OCI-LY1 (cell line): ENCODE results near the gene MOB1B.

Experiments
- H2AFZ ChIP-seq: fragments of 200-600 bp; sonication (generic), shearing (Covaris generic); 2 replicates; pipeline ENCODE4 v1.6.0; 2014; ENCODE audit warnings: antibody characterized with exemption, mild to moderate bottlenecking, low read length
- H3F3A ChIP-seq: fragments of 200-600 bp; sonication (generic), shearing (Covaris generic); 2 replicates; pipeline ENCODE4 v1.6.0; 2014; ENCODE audit warnings: mild to moderate bottlenecking, antibody characterized with exemption, low read length, moderate library complexity; ENCODE audit not compliant: insufficient read depth
- H3K27ac ChIP-seq: fragments of 200-600 bp; sonication (generic); 2 replicates; pipeline ENCODE4 v1.5.1; 2014; ENCODE audit warnings: low read length, mixed run types, mild to moderate bottlenecking, low read depth; ENCODE audit not compliant: poor library complexity, severe bottlenecking
- H3K27me3 ChIP-seq: fragments of 200-600 bp; sonication (generic); 2 replicates; pipeline ENCODE4 v1.6.0; 2014; ENCODE audit warnings: antibody characterized with exemption, mild to moderate bottlenecking, low read length, moderate library complexity; ENCODE audit not compliant: insufficient read depth
- H3K36me3 ChIP-seq: fragments of 200-600 bp; sonication (generic); 2 replicates; pipeline ENCODE4 v1.6.1; 2014; ENCODE audit warnings: mild to moderate bottlenecking, antibody characterized with exemption, low read length, moderate library complexity, mixed read lengths; ENCODE audit not compliant: insufficient read depth
- H3K4me1 ChIP-seq: fragments of 200-600 bp; sonication (generic); 2 replicates; pipeline ENCODE4 v1.5.1; 2014; ENCODE audit warnings: mild to moderate bottlenecking, low read length, moderate library complexity; ENCODE audit not compliant: insufficient read depth, severe bottlenecking
- H3K4me2 ChIP-seq: fragments of 200-600 bp; sonication (generic), shearing (Covaris generic); 2 replicates; pipeline ENCODE4 v1.6.1; 2014; ENCODE audit warnings: low read length
- H3K4me3 ChIP-seq: fragments of 200-600 bp; sonication (generic); 2 replicates; pipeline ENCODE4 v1.5.1; 2014; ENCODE audit warnings: low read length, low read depth, mild to moderate bottlenecking, mixed read lengths; ENCODE audit not compliant: poor library complexity, severe bottlenecking
- H3K79me2 ChIP-seq: fragments of 200-600 bp; shearing (Covaris generic); 2 replicates; pipeline ENCODE4 v1.6.1; 2016; ENCODE audit warnings: mixed run types, low read length, mixed read lengths; ENCODE audit not compliant: insufficient read depth
- H3K9ac ChIP-seq: fragments of 200-600 bp; sonication (generic), shearing (Covaris generic); 2 replicates; pipeline ENCODE4 v1.6.1; 2014; ENCODE audit warnings: mild to moderate bottlenecking, low read length, mixed read lengths
- H3K9me2 ChIP-seq: fragments of 200-600 bp; sonication (generic), shearing (Covaris generic); 2 replicates; pipeline ENCODE4 v1.6.1; 2014; ENCODE audit warnings: low read depth, mild to moderate bottlenecking, low read length, mixed read lengths
- H3K9me3 ChIP-seq: fragments of 200-600 bp; shearing (Covaris generic); 2 replicates; pipeline ENCODE4 v1.6.1; 2014; ENCODE audit warnings: low read length, mixed read lengths
- H4K20me1 ChIP-seq: fragments of 200-600 bp; sonication (generic), shearing (Covaris generic); 2 replicates; pipeline ENCODE4 v1.6.0; 2016; ENCODE audit warnings: mild to moderate bottlenecking, low read length; ENCODE audit not compliant: insufficient read depth
- EZH2 ChIP-seq: fragments of 200-600 bp; sonication (generic), shearing (Covaris generic); IDR thresholded peaks from 2 replicates; pipeline ENCODE4 v1.8.0; 2017; ENCODE audit warnings: borderline replicate concordance, mixed run types, mild to moderate bottlenecking, antibody characterized with exemption, low read length, moderate library complexity, mixed read lengths
- TF ChIP-seq, protein P1 (sequence below): fragments of 200-600 bp; sonication (generic), shearing (Covaris generic); IDR thresholded peaks from 2 replicates; pipeline ENCODE4 v1.5.1; 2017; ENCODE audit warnings: mild to moderate bottlenecking, antibody characterized with exemption, low read length, moderate library complexity, mixed read lengths

Gene MOB1B

GRCh38 chr4:70902577-70903290 is 565 bp downstream of the MOB1B start:
- H3F3A ChIP-seq = no peaks in the 10 kb centered on the region
- peak overlapping the region; percentile 42 for H3K27ac ChIP-seq
- no peaks in the 10 kb centered on the region for H3K9me3 ChIP-seq
- peaks cover 52% of the 10 kb centered on the region for H3K79me2 ChIP-seq
- peaks cover 20% of the 10 kb centered on the region; the same call in 1 of the 2 replicates for H3K36me3 ChIP-seq
- no peak for TF ChIP-seq EZH2
- TF ChIP-seq, protein P1, sequence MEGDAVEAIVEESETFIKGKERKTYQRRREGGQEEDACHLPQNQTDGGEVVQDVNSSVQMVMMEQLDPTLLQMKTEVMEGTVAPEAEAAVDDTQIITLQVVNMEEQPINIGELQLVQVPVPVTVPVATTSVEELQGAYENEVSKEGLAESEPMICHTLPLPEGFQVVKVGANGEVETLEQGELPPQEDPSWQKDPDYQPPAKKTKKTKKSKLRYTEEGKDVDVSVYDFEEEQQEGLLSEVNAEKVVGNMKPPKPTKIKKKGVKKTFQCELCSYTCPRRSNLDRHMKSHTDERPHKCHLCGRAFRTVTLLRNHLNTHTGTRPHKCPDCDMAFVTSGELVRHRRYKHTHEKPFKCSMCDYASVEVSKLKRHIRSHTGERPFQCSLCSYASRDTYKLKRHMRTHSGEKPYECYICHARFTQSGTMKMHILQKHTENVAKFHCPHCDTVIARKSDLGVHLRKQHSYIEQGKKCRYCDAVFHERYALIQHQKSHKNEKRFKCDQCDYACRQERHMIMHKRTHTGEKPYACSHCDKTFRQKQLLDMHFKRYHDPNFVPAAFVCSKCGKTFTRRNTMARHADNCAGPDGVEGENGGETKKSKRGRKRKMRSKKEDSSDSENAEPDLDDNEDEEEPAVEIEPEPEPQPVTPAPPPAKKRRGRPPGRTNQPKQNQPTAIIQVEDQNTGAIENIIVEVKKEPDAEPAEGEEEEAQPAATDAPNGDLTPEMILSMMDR = no peak
- H4K20me1 ChIP-seq = no peaks in the 10 kb centered on the region
- no peaks in the 10 kb centered on the region for H3K9me2 ChIP-seq
- H3K4me1 ChIP-seq = peaks cover 53% of the 10 kb centered on the region
- H3K9ac ChIP-seq = peak overlapping the region; percentile 82
- H3K27me3 ChIP-seq = no peaks in the 10 kb centered on the region
- no peak overlapping the region for H2AFZ ChIP-seq
- peak overlapping the region; percentile 91 for H3K4me3 ChIP-seq
- H3K4me2 ChIP-seq = peak overlapping the region; percentile 94

GRCh38 chr4:70903291-70903603 is 1.1 kb downstream of the MOB1B start:
- Histone ChIP-seq H3K27me3 (no peaks in the 10 kb centered on the region), H4K20me1 (no peaks in the 10 kb centered on the region), H3K4me3 (peak overlapping the region; percentile 91), H3K4me1 (peaks cover 53% of the 10 kb centered on the region), H3K36me3 (peaks cover 20% of the 10 kb centered on the region; the same call in 1 of the 2 replicates), H3K27ac (peak overlapping the region; percentile 42), H3F3A (no peaks in the 10 kb centered on the region), H2AFZ (no peak overlapping the region), H3K4me2 (peak overlapping the region; percentile 94), H3K79me2 (peaks cover 53% of the 10 kb centered on the region), H3K9me2 (no peaks in the 10 kb centered on the region), H3K9ac (peak overlapping the region; percentile 82), H3K9me3 (no peaks in the 10 kb centered on the region)
- no peak for TF ChIP-seq EZH2
- TF ChIP-seq, protein P1 = no peak

DNA sequence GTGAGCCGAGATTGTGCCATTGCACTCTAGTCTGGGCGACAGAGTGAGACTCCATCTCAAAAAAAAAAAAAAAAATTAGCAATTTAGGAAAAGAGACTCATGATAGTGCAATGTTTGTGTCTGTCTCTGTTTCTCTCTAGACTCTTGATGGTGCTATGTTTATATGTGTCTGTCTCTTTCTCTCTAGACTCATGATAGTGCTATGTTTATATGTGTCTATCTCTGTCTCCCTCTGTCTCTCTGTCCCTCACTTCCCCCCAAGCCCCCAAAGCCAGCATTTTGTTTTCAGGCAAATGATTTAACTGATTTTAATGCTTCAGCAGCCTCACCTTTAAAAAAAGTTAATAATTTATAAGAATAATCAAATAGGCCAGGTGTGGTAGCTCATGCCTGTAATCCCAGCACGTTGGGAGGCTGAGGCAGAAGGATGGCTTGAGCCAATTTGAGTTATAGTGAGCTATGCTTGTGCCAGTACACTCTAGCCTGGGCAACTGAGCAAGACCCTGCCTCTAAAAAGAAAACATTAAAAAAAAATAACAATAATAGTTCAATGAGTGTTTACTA is 6.9 kb downstream of the MOB1B start:
- Histone ChIP-seq H3K4me3 (no peak overlapping the region), H2AFZ (no peak overlapping the region), H3K9me2 (no peaks in the 10 kb centered on the region), H3K27me3 (no peaks in the 10 kb centered on the region), H4K20me1 (no peaks in the 10 kb centered on the region), H3K9ac (no peak overlapping the region), H3K4me2 (no peak overlapping the region), H3F3A (no peaks in the 10 kb centered on the region), H3K79me2 (peaks cover 89% of the 10 kb centered on the region), H3K9me3 (no peaks in the 10 kb centered on the region), H3K4me1 (peaks cover 50% of the 10 kb centered on the region), H3K36me3 (peaks cover 42% of the 10 kb centered on the region), H3K27ac (peak overlapping the region; percentile 32)
- TF ChIP-seq EZH2 = no peak
- TF ChIP-seq, protein P1 = no peak
